K562 (cell line): ENCODE data around the gene NME7. TPM values are rescaled to one million over a fixed set of nuclear protein-coding genes. Genes with fewer than 3 reads are reported as not detected.

Experiments
- ATAC-seq: fragments of 200-7000 bp; cut with Tn5 transposase; 3 replicates; pipeline ENCODE4 v1.9.1; 2020; ENCODE audit warnings: moderate library complexity
- BruUV-seq: library from RNA; stranded (reverse); fragments of 400-500 nt; replicated peaks from 2 replicates; lab custom pipeline; 2021; lab: Mats Ljungman, UMichigan
- CTCF ChIA-PET: fragments of 300-600 bp; formaldehyde crosslinking; extraction: SDS; loops from one replicate; lab custom pipeline; 2021; ENCODE audit warnings: low intra/inter-chr PET ratio; lab: Yijun Ruan, JAX
- POLR2A ChIA-PET: fragments of 300-600, 350-650 bp; sonication (Branson Sonifier 250); formaldehyde crosslinking; extraction: SDS; loops from one replicate; lab custom pipeline; 2021; ENCODE audit warnings: antibody characterized with exemption, inconsistent platforms; lab: Yijun Ruan, JAX
- DNase-seq, 4 experiments: peaks; one replicate each; pipeline versions ENCODE4 v3.0.0 to v3.0.0-alpha.2; 2011 to 2018; ENCODE audit warnings: low spot score in 3 of 4, mixed read lengths in 3 of 4; ENCODE audit errors: extremely low read depth in 1 of 4
- FAIRE-seq: peaks from 2 replicates; lab custom pipeline; 2011; peaks lifted over from hg19 to GRCh38; lab: Jason Lieb, UNC
- H2AFZ ChIP-seq: 2 replicates; pipeline ENCODE4 v1.6.0; 2011; ENCODE audit warnings: low read depth, low read length, control low read depth, inconsistent platforms
- H3K27ac ChIP-seq: fragments of 200-600 bp; 3 replicates; pipeline ENCODE4 v1.8.0; 2011; ENCODE audit warnings: low read depth, mild to moderate bottlenecking, control low read depth, inconsistent platforms, low read length, moderate library complexity, mixed read lengths; ENCODE audit errors: extremely low read depth
- H3K27me3 ChIP-seq, 2 experiments: fragments of 300-600 bp in 1 of 2; 2 replicates in 1 of 2; 3 replicates in 1 of 2; pipeline versions ENCODE4 v1.6.0 to v1.8.0; 2011; ENCODE audit warnings: inconsistent platforms in 2 of 2, low read length in 2 of 2, mild to moderate bottlenecking in 1 of 2, mixed read lengths in 1 of 2, moderate library complexity in 1 of 2; ENCODE audit not compliant: control insufficient read depth in 2 of 2, insufficient read depth in 2 of 2
- H3K36me3 ChIP-seq: fragments of 300-600 bp; 3 replicates; pipeline ENCODE4 v1.8.0; 2011; ENCODE audit warnings: mild to moderate bottlenecking, low read length, inconsistent platforms; ENCODE audit not compliant: control insufficient read depth, insufficient read depth
- H3K4me1 ChIP-seq, 2 experiments: fragments of 200-600 bp in 1 of 2; replicated peaks in 1 of 2; 2 replicates in 1 of 2; 3 replicates in 1 of 2; pipeline versions ENCODE4 v1.5.1 to v1.8.0; 2011; ENCODE audit warnings: inconsistent platforms in 2 of 2, low read length in 2 of 2, mild to moderate bottlenecking in 1 of 2, mixed read lengths in 1 of 2, moderate library complexity in 1 of 2; ENCODE audit not compliant: control insufficient read depth in 2 of 2, insufficient read depth in 2 of 2
- H3K4me2 ChIP-seq: 2 replicates; pipeline ENCODE4 v1.6.1; 2011; ENCODE audit warnings: low read length, control low read depth, inconsistent platforms, mixed read lengths; ENCODE audit not compliant: insufficient read depth
- H3K4me3 ChIP-seq: fragments of 200-600 bp; sonication (generic), shearing (Covaris generic); 2 replicates; pipeline ENCODE4 v1.5.1; 2016; ENCODE audit warnings: control low read depth, inconsistent platforms
- H3K79me2 ChIP-seq: fragments of 200-600 bp; 3 replicates; pipeline ENCODE4 v1.8.0; 2011; ENCODE audit warnings: low read length, inconsistent platforms; ENCODE audit not compliant: control insufficient read depth, insufficient read depth
- H3K9ac ChIP-seq, 2 experiments: 2 replicates each; pipeline versions ENCODE4 v1.6.0 to v1.6.1; 2011; ENCODE audit warnings: low read depth in 2 of 2, low read length in 2 of 2, control low read depth in 1 of 2, inconsistent platforms in 1 of 2, mild to moderate bottlenecking in 1 of 2, mixed read lengths in 1 of 2; ENCODE audit not compliant: insufficient read depth in 1 of 2
- H3K9me1 ChIP-seq: one replicate; pipeline ENCODE4 v1.6.0; 2011; ENCODE audit warnings: inconsistent platforms, mild to moderate bottlenecking, low read length, moderate library complexity; ENCODE audit not compliant: control insufficient read depth, insufficient read depth
- H3K9me3 ChIP-seq: replicated peaks from 2 replicates; pipeline ENCODE4 v1.5.1; 2011; ENCODE audit warnings: low read depth, low read length, inconsistent platforms; ENCODE audit not compliant: control insufficient read depth, insufficient read depth
- H4K20me1 ChIP-seq: replicated peaks from 2 replicates; pipeline ENCODE4 v1.6.1; 2011; ENCODE audit warnings: low read length, inconsistent platforms, mixed read lengths; ENCODE audit not compliant: control insufficient read depth, insufficient read depth
- FOXM1 ChIP-seq, 2 experiments: fragments of 450-650 bp in 1 of 2; sonication (generic) in 1 of 2; formaldehyde crosslinking in 1 of 2; IDR thresholded peaks; 2 replicates each; pipeline versions ENCODE4 v1.6.1 to v1.9.0; 2017 to 2022; ENCODE audit warnings: low read depth in 2 of 2, mild to moderate bottlenecking in 2 of 2, missing genetic modification reagents in 1 of 2, moderate library complexity in 1 of 2
- GTF2F1 ChIP-seq: IDR thresholded peaks from 2 replicates; pipeline ENCODE4 v1.6.1; 2011; ENCODE audit warnings: low read depth, low read length, improper control_type of control experiment
- HSF4 ChIP-seq: fragments of 250-450 bp; sonication (Bioruptor Pico); IDR thresholded peaks from 2 replicates; pipeline ENCODE4 v2.1.2; 2022; ENCODE audit warnings: mild to moderate bottlenecking, moderate library complexity, borderline replicate concordance
- POLR2H ChIP-seq: IDR thresholded peaks from 2 replicates; pipeline ENCODE4 v1.6.1; 2016; ENCODE audit warnings: missing genetic modification characterization, low read depth, mild to moderate bottlenecking, control low read depth, missing compliant biosample characterization, moderate library complexity
- SMAD2 ChIP-seq: fragments of 150-350 bp; IDR thresholded peaks from 2 replicates; pipeline ENCODE4 v1.6.1; 2014; ENCODE audit warnings: low read depth, mild to moderate bottlenecking, low read length
- XRCC4 ChIP-seq: IDR thresholded peaks from one replicate; pipeline ENCODE4 v1.6.1; 2011; ENCODE audit not compliant: insufficient read depth, insufficient read length; ENCODE audit errors: extremely low read depth
- XRCC5 ChIP-seq: fragments of 200-400 bp; formaldehyde crosslinking; IDR thresholded peaks from 2 replicates; pipeline ENCODE4 v1.6.1; 2017; ENCODE audit warnings: low read depth, mild to moderate bottlenecking, low read length
- ZNF133 ChIP-seq: fragments of 250-450 bp; sonication (Bioruptor Pico); IDR thresholded peaks from 2 replicates; pipeline ENCODE4 v1.4.0; 2020; ENCODE audit warnings: mild to moderate bottlenecking
- WGBS: fragments of 100-300 bp; shearing (Covaris generic); methylation state at CpG from one replicate; pipeline ENCODE4 v1.1.6; 2016; ENCODE audit warnings: low coverage, mixed read lengths; ENCODE audit not compliant: insufficient coverage; ENCODE audit errors: missing lambda C conversion rate; 5-methylcytosine and 5-hydroxymethylcytosine counted together
- in situ Hi-C: fragments of 300-500 bp; cut with MboI; formaldehyde crosslinking; loops from 4 replicates; pipeline ENCODE4 v1.15.0; 2018; ENCODE audit warnings: inconsistent platforms, mixed read lengths
- intact Hi-C: fragments of 100-400 bp; cut with micrococcal nuclease; formaldehyde crosslinking; loops from 2 replicates; pipeline ENCODE4 v1.14.2; 2022
- polyA plus RNA-seq, 8 experiments: library from polyadenylated mRNA; depleted of rRNA in 4 of 8; stranded (reverse) in 5 of 8; unstranded in 3 of 8; fragments of >200 nt; fragmentation: Nextera tagmentation in 2 of 8; fragmentation: Illumina TruSeq in 1 of 8; extraction: Ambion mirVana in 2 of 8; extraction: Trizol in 1 of 8; gene quantifications; 2 replicates each; pipeline versions ENCODE4 v1.2.1 to v1.2.3, GENCODE V29; 2011 to 2014; ENCODE audit warnings: inconsistent platforms in 1 of 8, missing spikeins in 1 of 8
- total RNA-seq, 7 experiments: library from RNA; depleted of rRNA in 6 of 7; stranded (reverse); fragments of >200 nt in 6 of 7; fragmentation: Illumina TruSeq in 2 of 7; extraction: Trizol in 2 of 7; gene quantifications; 2 replicates each; pipeline versions ENCODE4 v1.2.1 to v1.2.3, GENCODE V29; 2011 to 2021; ENCODE audit warnings: low replicate concordance in 1 of 7
- TF ChIP-seq, protein P1 (sequence below): fragments of 450-650 bp; formaldehyde crosslinking; IDR thresholded peaks from 2 replicates; pipeline ENCODE4 v1.4.0; 2022; ENCODE audit warnings: mild to moderate bottlenecking, moderate library complexity

NME7 gene
- total and polyA plus RNA-seq, 9 of the 15 experiments (the other 6 are each of a cell fraction or from before 2014, with no cell fraction given), result 7.9 to 43.2 (median 23.9) TPM

DNA sequence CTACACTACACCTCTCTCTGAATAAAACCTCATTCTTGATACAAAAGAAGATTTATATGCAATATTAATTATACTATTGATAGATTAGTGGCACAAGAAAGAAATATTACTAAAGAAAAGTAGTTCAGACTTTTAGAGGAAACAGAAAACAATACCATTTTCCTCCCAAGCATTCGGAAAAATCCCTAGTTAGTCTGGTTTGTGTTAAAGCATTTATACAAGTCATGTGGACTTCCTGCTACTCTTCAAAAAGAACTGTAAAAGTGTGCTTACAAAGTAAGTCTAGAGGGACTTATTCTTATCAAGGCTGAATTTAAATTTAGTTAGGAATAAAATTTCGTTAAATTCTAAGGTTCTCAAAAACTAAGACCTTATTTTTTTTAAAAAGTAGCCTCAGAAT is 132.0 kb downstream of the NME7 start:
- ChIA-PET CTCF (no interaction called here), POLR2A (no interaction called here)
- DNase-seq (no peak), ATAC-seq (no peak), FAIRE-seq (no peak)
- Histone ChIP-seq H3K9me3 (no peaks in the 10 kb centered on the region), H3K4me3 (no peak overlapping the region), H3K36me3 (no peaks in the 10 kb centered on the region), H3K27me3 (no peaks in the 10 kb centered on the region), H3K27ac (no peak overlapping the region), H3K79me2 (no peaks in the 10 kb centered on the region), H3K4me2 (no peak overlapping the region), H2AFZ (no peak overlapping the region), H3K9me1 (no peaks in the 10 kb centered on the region), H3K4me1 (no peaks in the 10 kb centered on the region), H3K9ac (no peak overlapping the region), H4K20me1 (no peaks in the 10 kb centered on the region)
- in situ Hi-C loops (no loop called here), intact Hi-C loops (no loop called here)
- TF ChIP-seq POLR2H (tag) (no peak), ZNF133 (CRISPR knock-in tag) (no peak), HSF4 (no peak), XRCC5 (no peak), XRCC4 (no peak)
- TF ChIP-seq, protein P1, sequence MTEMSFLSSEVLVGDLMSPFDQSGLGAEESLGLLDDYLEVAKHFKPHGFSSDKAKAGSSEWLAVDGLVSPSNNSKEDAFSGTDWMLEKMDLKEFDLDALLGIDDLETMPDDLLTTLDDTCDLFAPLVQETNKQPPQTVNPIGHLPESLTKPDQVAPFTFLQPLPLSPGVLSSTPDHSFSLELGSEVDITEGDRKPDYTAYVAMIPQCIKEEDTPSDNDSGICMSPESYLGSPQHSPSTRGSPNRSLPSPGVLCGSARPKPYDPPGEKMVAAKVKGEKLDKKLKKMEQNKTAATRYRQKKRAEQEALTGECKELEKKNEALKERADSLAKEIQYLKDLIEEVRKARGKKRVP (CRISPR knock-in tag), result no peak
- BruUV-seq, result no TSS peak
- 43% methylated on average over 2 of the region's 2 CpGs for WGBS

DNA sequence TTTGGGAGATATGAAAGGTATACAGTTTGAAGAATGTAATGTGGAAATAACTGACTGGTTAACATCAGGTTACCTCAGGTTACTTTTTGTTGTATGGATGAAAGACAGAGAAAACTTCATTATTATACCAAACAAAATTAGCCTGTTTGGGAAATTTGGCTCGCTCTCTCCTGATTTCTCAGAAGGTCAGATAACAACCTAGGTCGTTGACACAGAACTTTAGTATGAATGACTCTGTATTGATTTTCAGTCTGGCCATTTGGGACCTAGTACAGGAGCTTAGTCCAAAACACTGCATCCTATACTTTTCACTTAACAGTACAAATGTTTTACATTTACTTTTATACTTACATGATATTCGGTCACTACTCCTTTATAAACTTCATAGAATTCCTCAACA is 132.8 kb downstream of the NME7 start:
- in situ Hi-C loops, result no loop called here
- no peak overlapping the region for H3K27ac ChIP-seq
- no peak for ATAC-seq
- no peak for FAIRE-seq
- no peaks in the 10 kb centered on the region for H4K20me1 ChIP-seq
- TF ChIP-seq GTF2F1, result no peak
- TF ChIP-seq SMAD2, result no peak
- TF ChIP-seq FOXM1 (IDR thresholded peaks at IDR 0.05; ENCODE audit: low read depth), result no peak
- TF ChIP-seq FOXM1 (CRISPR knock-in tag; IDR thresholded peaks at IDR 0.05; ENCODE audit: low read depth), result no peak
- 47% methylated on average over 3 of the region's 3 CpGs for WGBS
- DNase-seq, result no peak
- ChIA-PET POLR2A (no interaction called here), CTCF (no interaction called here)
- intact Hi-C loops, result no loop called here
- no peak overlapping the region for H2AFZ ChIP-seq
- H3K27me3 ChIP-seq, result no peaks in the 10 kb centered on the region
- no peaks in the 10 kb centered on the region for H3K36me3 ChIP-seq
- H3K79me2 ChIP-seq, result no peaks in the 10 kb centered on the region
- no TSS peak for BruUV-seq
- H3K4me3 ChIP-seq, result no peak overlapping the region
- H3K9me3 ChIP-seq, result no peaks in the 10 kb centered on the region
- no peak overlapping the region for H3K9ac ChIP-seq
- H3K9me1 ChIP-seq, result no peaks in the 10 kb centered on the region
- no peak overlapping the region for H3K4me2 ChIP-seq
- no peaks in the 10 kb centered on the region for H3K4me1 ChIP-seq
